Measurements from ENCODE around the gene NXNL2.

The NXNL2 gene

DNA sequence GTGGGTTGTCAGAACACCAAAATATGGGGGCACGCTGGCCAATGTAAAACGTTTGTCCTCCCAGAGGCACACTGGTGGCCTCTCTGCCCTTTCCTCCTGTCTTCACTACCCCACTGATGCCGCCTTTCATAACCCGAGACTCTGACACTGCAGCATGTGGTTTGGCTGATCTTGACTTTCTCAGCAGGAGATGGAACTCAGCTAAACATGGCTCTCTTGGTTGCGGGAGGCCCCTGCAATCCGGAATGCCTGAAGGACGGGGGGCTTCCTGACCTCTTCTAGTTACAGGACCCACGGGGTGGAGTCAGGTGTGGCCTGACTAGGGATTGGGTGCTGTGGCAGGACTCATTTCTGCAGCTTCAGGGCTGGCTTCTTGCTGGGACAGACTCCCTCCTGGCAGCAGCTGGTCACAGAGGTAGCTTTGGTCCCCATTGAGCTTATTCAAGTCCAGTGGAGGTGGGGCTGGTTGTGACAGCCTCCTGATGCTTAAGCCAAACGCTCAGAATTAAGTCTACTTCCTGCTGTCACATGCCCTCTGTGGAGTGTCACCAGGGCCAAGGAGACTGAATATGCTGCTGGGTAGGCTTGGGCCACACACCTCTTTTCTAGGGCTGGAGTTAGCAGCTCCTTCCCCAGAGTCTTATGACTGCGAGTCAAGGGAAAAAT, 44.2 kb downstream of the NXNL2 start:
- FAIRE-seq = no peak

DNA sequence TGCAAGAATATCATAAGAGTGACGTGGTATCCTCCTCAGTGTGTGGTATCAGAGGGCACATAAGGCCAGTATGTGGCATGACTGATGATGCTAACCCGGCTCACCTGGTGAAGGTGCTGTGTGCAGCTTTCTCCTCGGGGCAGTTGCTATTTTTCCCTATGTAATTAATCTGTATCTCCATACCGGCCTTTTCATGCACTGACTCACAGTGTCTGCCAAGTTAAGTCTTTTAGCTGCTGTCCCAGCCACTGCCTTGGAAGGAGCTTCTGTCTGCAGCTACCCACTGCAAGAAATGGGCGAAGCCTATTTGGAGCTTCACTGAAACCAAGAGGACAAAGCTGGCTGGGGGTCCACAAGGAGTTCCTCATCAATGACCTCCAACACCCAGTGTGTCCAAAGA, 46.0 kb downstream of the NXNL2 start:
- no peak for FAIRE-seq

- no peak for FAIRE-seq
These were observed 49.1 kb downstream of the NXNL2 start for GRCh38 chr9:88583901-88584596.

GRCh38 chr9:88585426-88585825, 50.4 kb downstream of the NXNL2 start:
- no peak for FAIRE-seq

GRCh38 chr9:88586452-88586851, 51.5 kb downstream of the NXNL2 start:
- FAIRE-seq = no peak

GRCh38 chr9:88587182-88587581, 52.2 kb downstream of the NXNL2 start:
- no peak for FAIRE-seq

- no peak for FAIRE-seq
These were observed 53.1 kb downstream of the NXNL2 start for GRCh38 chr9:88587885-88588649.

DNA sequence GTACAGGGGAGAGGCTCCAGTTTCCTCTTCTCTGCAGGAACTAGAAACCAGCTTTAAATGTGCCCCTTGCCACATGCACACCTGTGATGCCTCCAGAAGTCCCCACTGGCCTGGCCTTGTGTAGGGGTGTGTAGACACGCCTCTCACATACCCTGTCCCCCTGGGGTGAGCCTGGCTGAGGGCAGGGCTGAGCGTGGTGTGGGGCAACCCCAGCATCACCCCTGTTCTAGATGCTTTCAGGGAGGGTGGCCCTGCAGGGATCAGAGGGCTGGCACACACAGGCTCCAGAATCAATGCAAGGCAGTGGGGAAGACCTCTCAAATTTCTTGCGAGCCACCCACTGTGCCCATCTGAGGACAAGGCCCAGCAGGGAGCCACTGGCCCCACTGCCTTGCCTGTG, 54.7 kb downstream of the NXNL2 start:
- FAIRE-seq = no peak

DNA sequence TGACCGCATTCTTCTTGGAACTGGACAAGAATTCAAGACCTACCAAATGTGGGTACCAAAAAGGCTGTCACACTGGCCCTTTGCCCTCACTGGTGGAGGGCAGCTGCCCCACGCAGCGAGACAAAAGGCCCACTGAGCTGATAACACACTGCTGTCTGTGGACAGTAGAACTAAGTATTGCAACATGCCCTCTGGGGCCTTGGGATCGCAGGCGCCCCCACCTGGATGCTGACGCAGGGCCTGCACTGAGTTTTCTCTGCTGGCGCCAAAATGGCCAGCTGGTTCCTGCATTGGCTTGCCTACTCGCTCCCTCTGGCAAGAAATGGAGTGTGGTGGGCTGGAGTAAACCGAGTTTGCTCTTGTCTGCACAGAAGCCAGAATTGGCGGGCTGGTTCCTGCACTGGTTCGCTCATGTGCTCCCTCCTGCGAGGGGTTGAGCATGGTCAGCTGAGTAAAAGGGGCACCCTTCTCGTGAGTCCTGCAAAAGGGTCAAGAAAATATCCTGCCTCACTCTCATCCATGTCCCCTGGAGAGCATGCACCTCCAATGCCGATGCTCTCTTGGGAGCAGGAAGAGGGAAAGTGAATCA, 55.7 kb downstream of the NXNL2 start:
- FAIRE-seq = no peak

DNA sequence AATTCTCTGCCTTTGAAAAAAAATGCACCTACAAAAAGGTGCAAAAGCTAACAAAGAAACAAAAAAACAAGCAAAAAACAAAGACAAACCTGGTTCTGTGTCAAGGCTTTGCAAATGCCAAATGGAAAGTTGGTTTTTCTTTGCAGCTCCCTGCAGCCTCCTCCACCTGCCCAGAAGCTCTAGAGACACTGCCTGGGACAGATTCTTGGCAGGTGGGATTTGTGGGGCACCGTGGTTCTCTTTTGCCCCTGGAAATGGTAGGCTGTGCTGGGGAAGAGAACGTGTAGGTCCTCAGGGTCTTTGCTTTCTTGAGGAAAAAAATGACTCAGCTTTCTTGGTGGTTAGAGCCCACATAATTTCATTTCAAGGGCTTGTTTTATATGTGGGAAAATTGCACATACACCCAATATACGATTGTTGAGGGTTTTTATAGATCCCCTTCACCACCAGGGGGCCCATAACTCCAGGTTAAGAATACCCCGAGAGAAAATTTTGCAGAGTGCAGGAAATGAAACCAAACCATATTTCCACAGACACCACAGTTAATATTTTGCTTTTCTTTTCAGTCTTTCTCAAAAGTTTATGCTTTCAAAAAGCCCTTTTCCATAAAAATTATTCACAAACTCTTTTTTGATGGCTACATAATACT, 58.7 kb downstream of the NXNL2 start:
- FAIRE-seq = peak; percentile 73
